Measurements from ENCODE around the gene ZNF75A.

The ZNF75A gene

GRCh38 chr16:3276679-3277078, 28.6 kb upstream of the ZNF75A start:
- DNase-seq (ENCODE audit: low read depth in 2 of 2) = no peak
- H3K4me3 ChIP-seq (replicated peaks in 1 of 2; ENCODE audit: low read depth in 2 of 2, low read length in 2 of 2) = no peak overlapping the region
- no peak for TF ChIP-seq CTCF (IDR thresholded peaks at IDR 0.05; ENCODE audit: low read depth, low read length)

GRCh38 chr16:3281222-3281820, 24.0 kb upstream of the ZNF75A start:
- no peak for DNase-seq (ENCODE audit: low read depth in 2 of 2)
- no peak for TF ChIP-seq CTCF (IDR thresholded peaks at IDR 0.05; ENCODE audit: low read depth, low read length)
- H3K4me3 ChIP-seq (replicated peaks in 1 of 2; ENCODE audit: low read depth in 2 of 2, low read length in 2 of 2) = no peak overlapping the region

GRCh38 chr16:3282103-3282729, 23.1 kb upstream of the ZNF75A start:
- H3K4me3 ChIP-seq (replicated peaks in 1 of 2; ENCODE audit: low read depth in 2 of 2, low read length in 2 of 2) = peak overlapping the region; percentile 92 to 99
- TF ChIP-seq CTCF (IDR thresholded peaks at IDR 0.05; ENCODE audit: low read depth, low read length) = no peak
- DNase-seq (ENCODE audit: low read depth in 2 of 2) = no peak

GRCh38 chr16:3282730-3283542, 22.4 kb upstream of the ZNF75A start, which contains the start of gene ZNF263:
ZNF263 (plus strand) TSS chr16:3283491; CDS start chr16:3283819, 328 bp downstream.
- peak; percentile 99 for DNase-seq (ENCODE audit: low read depth in 2 of 2)
- no peak for TF ChIP-seq CTCF (IDR thresholded peaks at IDR 0.05; ENCODE audit: low read depth, low read length)

GRCh38 chr16:3283543-3284447, 21.5 kb upstream of the ZNF75A start:
- DNase-seq (ENCODE audit: low read depth in 2 of 2) = peak in 1 of 2 donors; percentile 9

More at GRCh38 chr16:3282730-3283542, 22.4 kb upstream of the ZNF75A start, which contains the start of gene ZNF263:
- H3K4me3 ChIP-seq (replicated peaks in 1 of 2; ENCODE audit: low read depth in 2 of 2, low read length in 2 of 2) = peak within 1 kb of the TSS; percentile 92 to 99

More at GRCh38 chr16:3283543-3284447, 21.5 kb upstream of the ZNF75A start:
- peak overlapping the region; percentile 92 to 99 for H3K4me3 ChIP-seq (replicated peaks in 1 of 2; ENCODE audit: low read depth in 2 of 2, low read length in 2 of 2)
- no peak for TF ChIP-seq CTCF (IDR thresholded peaks at IDR 0.05; ENCODE audit: low read depth, low read length)

Data from cardiac fibroblast (primary cell).